C4-2B (cell line): ENCODE data around the gene TBC1D22A.
A peak's percentile ranks its signal among the peaks of the same experiment; 100 is the strongest.
"Not testable (repeated sequence)": the region's sequence is repeated elsewhere in the genome, so short reads cannot be mapped to it uniquely, and the experiment has no call there.

Experiments used
- H3K27ac ChIP-seq: fragments of 450-650 bp; 2 replicates; pipeline ENCODE4 v1.5.1; 2017
- CTCF ChIP-seq: fragments of 450-650 bp; conservative IDR thresholded peaks from 2 replicates; pipeline ENCODE4 v1.5.1; 2017; ENCODE audit warnings: mild to moderate bottlenecking
- ZFX ChIP-seq: fragments of 450-650 bp; IDR thresholded peaks from 2 replicates; pipeline ENCODE4 v1.6.1; 2017

Gene TBC1D22A

GRCh38 chr22:46732513-46732912 is 29.9 kb upstream of the TBC1D22A start:
- TF ChIP-seq ZFX: no peak
- TF ChIP-seq CTCF: no peak
- no peak overlapping the region for H3K27ac ChIP-seq

- H3K27ac ChIP-seq: not testable (repeated sequence)
Measured at GRCh38 chr22:46734213-46734722, 28.2 kb upstream of the TBC1D22A start.

- peak overlapping the region; percentile 43 for H3K27ac ChIP-seq
- TF ChIP-seq CTCF: no peak
- TF ChIP-seq ZFX: no peak
Measured at GRCh38 chr22:46734830-46735453, 27.5 kb upstream of the TBC1D22A start.

GRCh38 chr22:46735747-46736608 is 26.5 kb upstream of the TBC1D22A start:
- H3K27ac ChIP-seq: peak overlapping the region; percentile 43; the same call in 1 of the 2 replicates
- no peak for TF ChIP-seq CTCF
- no peak for TF ChIP-seq ZFX

- TF ChIP-seq ZFX: no peak
- TF ChIP-seq CTCF: no peak
- H3K27ac ChIP-seq: no peak overlapping the region
Measured at GRCh38 chr22:46736705-46737104, 25.7 kb upstream of the TBC1D22A start.

GRCh38 chr22:46737105-46737975 is 25.1 kb upstream of the TBC1D22A start:
- TF ChIP-seq ZFX (no peak), CTCF (no peak)
- no peak overlapping the region; the same call in 1 of the 2 replicates for H3K27ac ChIP-seq

- H3K27ac ChIP-seq: no peak within 1 kb of the TSS; the same call in 1 of the 2 replicates
- TF ChIP-seq CTCF (no peak), ZFX (no peak)
Measured at GRCh38 chr22:46737976-46738646, 24.3 kb upstream of the TBC1D22A start, which contains the start of gene CERK. CERK (minus strand) TSS chr22:46738252; CDS start chr22:46738148, 104 bp downstream.
